Measurements from ENCODE around the gene POU6F2.
A peak's percentile ranks its signal among the peaks of the same experiment; 100 is the strongest.
"Not testable (repeated sequence)": the region's sequence is repeated elsewhere in the genome, so short reads cannot be mapped to it uniquely, and the experiment has no call there.

Gene POU6F2

DNA sequence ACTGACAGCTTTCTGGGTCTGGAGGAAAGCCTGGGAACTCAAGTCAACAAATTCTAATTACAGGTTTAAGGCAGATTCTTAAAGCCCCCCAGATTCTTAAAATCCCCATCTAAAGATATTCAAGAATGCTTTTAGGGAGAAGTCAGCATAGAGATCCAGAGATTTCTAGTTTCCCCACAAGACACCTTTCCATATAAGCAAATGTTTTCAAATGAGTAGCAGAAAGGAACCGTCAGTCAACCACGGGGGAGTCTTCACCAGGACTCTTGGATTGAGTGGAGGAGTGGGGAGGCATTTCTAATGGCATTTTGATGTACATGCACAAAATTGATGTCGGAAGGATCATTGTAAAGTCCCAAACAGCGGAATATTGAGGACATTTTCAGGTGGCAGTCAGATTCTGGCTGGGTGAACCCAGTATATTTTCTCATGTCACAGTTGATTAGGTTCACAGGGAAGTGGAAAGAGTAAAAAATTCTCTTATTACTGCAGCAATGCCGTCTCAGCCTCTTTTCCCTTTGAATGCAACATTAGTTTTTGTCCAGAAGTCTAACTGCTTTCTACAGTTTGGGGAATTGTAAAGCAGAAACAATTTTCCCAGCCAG, 396.8 kb downstream of the POU6F2 start:
- DNase-seq, result no peak

DNA sequence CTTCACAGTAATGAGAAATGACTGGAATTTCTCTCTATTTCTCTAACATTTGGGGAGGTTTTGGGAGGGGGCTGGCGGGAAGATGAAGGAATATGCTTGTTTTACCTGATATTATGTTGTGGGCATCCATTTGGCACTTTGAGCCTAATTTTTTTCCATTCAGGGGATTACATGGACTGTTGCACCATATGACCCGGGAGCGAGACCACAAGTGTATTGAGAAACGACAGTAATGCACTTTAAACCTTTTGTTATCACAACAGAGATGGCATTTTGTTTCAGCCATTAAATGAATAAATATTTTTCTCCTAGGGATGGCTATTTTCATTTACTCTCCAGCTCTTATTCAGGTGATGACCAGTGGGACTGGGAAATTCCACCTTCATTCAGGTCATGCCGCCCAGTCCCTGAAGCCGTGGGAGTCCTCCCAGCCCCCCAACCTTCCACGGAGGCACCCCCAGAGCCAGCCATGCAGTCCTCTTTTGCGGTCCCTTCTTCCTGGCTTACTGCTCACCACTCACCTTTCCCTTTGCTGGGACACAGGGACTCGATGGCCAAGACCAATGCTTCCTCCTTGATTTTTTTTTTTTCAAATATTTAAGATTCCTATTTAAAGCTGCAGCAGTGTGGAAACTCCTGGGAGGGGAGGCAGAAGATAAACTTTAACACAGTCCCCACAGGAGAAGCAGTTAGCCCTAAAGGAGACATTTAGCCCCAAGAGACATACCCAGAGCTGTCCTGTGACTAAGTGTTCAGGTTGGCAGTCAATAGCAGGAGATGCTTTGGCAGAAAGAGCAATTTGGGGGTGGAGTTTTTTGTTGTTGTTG, 397.6 kb downstream of the POU6F2 start:
- DNase-seq, result no peak

DNA sequence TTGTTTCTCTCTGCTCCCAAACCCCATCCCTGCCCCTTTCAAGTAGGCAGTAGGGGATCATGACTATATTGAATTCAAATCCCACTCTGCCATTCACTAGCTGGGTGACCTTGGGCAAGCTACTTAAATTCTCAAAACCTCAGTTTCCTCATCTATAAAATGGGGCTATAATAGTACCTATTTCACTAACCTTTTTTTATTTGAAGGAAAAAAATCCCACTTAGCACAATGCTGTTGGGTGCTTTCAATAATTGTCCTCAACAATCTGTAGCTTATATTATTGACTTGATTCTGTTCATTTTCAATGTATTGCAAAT, 398.1 kb downstream of the POU6F2 start:
- DNase-seq, result no peak

- DNase-seq, result not testable (repeated sequence)
Measured at GRCh38 chr7:39376881-39377280, 399.2 kb downstream of the POU6F2 start.

- no peak for DNase-seq
Measured at GRCh38 chr7:39379416-39379815, 401.7 kb downstream of the POU6F2 start.

DNA sequence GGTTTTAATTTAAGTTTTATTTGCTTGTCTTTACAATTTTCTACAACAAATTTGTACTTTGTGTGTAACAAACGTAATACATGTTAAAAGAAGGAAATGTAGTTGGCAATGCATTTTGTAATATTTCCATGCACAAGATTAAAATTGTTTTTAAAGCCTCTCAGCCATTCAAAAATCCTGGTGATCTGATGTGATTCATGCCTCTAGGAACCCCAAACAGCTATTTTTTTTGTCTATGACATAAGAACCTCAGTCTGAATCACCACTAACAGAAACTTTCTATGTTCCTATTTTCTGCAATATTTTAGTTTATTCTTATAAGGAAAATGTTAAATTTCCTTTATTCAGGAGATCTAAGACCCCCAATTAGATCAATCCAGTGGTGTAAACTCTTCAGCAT, 405.4 kb downstream of the POU6F2 start:
- no peak for DNase-seq

DNA sequence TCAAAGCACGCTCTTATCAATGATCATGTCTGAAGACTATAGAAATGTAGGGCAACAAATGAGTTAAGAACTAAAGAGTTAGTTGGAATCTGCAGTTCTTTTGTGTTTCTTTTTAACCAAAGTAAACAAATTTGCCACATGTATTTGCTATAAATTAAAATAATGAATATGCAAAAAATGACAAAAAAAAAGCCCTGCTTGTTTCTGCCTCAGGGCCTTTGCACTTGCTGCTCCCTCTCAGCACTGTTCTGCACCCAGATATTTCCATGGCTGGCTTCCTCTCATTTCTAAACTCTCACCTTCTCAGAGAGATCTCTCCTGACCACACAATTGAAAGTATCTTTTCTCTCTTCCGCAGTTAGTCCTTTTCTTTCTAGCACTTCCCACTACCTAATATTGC, 406.7 kb downstream of the POU6F2 start:
- DNase-seq, result no peak

DNA sequence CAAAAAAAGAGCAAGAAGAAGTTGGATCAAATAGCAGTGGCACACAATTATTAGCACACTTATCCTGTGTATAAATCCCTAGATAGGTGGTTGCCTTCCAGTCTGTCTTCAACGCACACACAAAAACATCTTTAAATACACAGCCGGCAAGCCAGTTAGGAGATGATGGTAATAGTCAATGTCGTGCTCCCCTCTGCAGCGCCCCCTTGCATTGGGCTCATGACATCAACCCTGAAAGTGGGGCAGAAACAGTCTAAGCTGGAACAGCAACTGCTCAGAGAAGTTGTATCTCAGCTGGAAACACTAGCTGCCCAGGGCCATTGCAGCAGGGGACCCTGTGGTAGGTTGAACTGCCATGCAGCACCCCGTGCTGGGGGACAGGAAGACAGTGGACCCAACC, 409.0 kb downstream of the POU6F2 start:
- no peak for DNase-seq

- DNase-seq, result no peak
Measured at GRCh38 chr7:39392151-39392550, 414.4 kb downstream of the POU6F2 start.

DNA sequence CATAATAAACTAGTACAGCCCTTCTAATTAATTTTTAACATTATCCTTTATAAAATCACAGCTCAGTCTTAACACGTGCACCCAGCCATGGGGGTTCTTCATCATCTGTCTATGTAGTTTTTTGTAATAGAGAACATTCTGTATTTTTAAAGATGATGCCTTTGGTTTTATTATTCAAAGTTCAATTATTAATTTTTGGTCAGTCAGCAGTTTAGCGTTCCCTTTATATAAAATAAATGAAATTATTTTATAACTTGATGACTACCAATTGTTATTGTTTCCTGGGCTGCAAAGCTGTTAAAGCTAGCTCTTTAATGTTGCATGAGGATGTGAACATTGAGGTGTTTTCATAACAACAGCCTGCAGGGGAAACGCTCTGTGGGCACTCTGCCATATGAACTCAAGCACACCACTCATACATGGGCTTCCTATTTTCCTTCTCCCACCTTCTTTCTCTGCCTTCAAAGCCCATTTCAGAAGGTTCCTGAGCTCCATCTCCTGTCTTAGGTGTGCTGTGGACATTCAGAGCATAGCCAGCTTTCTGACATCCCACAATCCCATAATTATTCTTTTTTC, 416.5 kb downstream of the POU6F2 start:
- DNase-seq, result no peak

- DNase-seq, result no peak
Measured at GRCh38 chr7:39399458-39399857, 421.7 kb downstream of the POU6F2 start.

DNA sequence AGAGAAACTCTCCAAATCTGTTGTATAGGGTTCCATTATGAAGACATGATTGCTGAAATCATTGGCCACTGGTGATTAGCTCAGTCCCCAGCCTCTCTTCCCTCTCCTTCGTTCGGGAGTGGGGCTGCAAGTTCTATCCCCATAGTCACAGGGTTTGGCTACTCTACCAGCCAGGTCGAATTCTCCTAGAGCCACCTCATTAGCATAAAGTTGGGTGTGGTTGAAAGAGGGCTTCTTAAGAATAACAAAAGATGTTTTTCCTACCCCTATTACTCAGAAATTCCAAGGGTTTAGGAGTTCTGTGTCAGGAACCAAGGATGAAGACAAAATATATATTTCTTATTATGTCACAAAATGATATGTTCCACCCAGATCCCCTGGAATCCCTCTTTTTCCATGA, 422.3 kb downstream of the POU6F2 start:
- no peak for DNase-seq

DNA sequence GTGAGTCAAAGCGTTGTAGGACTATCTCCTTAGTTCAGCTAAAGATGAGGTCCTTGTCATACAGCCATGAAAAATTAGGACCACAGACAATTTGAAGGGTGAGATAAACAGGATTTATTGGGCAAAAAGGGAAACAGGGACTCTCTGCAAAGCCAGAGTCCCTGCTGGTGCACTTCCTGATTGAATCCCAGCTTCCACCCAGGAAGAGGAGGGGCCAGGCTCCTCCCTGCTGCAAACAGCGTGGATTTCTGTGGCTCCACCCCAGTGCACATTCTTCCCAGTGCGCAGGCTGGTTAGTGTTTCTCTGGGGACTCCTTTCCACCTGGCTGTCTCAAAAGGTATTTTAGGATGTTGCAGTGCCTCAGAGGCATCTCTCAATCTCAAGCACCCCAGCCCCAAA, 423.1 kb downstream of the POU6F2 start:
- no peak for DNase-seq

DNA sequence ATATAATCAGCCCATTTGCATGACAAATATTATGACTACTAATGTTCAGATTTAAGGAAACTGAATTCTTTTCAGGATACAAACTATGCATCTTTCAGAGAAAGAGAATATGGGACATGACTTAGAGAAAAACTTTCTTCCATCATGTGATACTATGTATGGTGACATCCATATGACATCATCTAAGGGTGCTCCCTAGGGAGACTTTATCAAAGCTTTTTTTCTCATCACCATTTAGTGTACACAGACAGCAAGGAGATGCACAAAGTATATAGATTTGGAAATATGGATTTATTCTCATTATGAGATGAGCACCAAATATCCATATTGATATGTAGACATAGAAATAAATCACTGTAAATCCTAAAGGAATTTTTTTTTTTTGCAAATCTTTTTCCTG, 424.3 kb downstream of the POU6F2 start:
- no peak for DNase-seq

GRCh38 chr7:39404907-39405306, 427.2 kb downstream of the POU6F2 start:
- no peak for DNase-seq

DNA sequence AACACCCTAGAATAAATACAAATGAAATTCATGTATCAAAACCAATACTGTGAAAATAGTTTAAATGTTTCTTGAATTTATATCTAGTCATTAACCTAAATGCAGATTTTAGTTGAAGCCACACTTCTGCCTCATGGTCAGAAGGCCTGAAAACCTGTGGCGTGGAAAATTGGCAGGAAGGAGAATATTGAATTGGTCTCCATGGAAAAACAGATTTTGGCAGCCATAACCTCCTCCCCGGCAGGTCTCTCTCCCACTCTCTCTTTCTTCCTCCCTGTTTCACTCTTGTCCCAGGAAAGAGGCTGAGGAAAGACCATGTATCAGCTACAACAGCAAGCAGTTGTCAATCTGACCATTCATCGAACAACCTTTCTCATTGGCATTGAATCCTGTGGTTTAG, 427.9 kb downstream of the POU6F2 start:
- DNase-seq, result no peak

DNA sequence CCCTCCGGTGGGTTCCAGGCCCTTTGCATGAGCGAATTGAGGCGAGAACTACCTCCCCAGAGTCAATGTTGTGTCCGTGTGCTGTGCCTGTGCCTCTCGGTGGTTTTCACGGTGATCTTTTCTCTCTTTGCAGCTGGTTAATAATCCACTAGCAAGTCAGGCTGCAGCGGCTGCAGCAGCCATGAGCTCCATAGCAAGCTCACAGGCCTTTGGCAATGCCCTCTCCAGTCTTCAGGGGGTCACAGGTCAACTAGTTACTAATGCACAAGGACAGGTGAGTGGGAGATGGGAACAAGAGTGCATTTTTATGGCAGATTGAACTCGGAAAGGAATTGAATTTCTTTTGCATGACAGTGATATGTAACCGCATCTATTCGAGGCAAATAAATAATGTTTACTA, 428.8 kb downstream of the POU6F2 start:
- DNase-seq, result no peak

GRCh38 chr7:39407137-39407536, 429.4 kb downstream of the POU6F2 start:
- DNase-seq, result no peak

GRCh38 chr7:39407723-39408122, 430.0 kb downstream of the POU6F2 start:
- no peak for DNase-seq

DNA sequence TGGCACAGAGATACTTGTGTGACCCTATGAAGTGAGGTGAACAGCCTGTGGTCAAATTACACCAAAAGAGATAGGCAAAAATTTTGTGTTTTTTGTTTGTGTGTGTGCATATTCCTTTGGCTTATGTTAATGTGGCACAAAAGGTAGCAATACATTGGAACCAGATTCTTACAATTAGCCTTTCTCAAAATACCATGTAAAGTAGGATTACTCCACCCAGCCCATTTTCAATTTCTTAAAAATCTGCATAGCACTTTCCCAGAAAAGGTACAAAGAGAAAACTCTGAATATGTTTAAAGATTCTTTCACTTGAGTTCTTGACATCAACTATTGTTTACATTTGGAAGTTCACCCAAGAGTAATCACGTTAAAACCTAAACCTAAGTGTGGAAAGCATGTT, 431.2 kb downstream of the POU6F2 start:
- DNase-seq, result no peak

- no peak for DNase-seq
Measured at GRCh38 chr7:39410582-39410981, 432.9 kb downstream of the POU6F2 start.

DNA sequence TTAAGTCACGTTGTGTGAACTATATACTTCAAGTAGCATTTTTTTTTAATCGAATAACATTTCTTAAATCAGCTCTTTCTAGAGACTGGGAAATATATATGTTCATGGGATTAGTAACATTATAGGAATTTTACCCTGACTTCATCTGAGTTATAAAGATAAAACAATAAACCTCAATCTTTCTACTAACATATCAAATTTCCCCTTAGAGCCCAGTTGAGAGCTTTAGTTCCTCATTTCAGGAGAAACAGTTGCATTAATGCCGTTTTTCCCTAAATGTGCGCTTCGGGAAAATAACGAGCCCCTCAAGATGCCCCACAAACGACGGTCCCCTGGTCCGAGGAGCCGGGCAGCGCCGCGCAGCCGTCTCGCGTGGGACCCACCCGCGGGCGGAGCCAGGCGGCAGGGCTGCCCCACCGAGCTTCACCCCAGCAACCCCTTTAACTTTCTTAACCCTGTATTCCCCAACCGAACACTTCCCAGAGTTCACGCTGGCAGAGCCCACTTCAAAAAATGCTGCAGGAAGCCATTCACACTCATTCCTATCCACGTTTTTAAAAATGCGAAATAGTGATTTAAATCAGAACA, 436.0 kb downstream of the POU6F2 start:
- no peak for DNase-seq

DNA sequence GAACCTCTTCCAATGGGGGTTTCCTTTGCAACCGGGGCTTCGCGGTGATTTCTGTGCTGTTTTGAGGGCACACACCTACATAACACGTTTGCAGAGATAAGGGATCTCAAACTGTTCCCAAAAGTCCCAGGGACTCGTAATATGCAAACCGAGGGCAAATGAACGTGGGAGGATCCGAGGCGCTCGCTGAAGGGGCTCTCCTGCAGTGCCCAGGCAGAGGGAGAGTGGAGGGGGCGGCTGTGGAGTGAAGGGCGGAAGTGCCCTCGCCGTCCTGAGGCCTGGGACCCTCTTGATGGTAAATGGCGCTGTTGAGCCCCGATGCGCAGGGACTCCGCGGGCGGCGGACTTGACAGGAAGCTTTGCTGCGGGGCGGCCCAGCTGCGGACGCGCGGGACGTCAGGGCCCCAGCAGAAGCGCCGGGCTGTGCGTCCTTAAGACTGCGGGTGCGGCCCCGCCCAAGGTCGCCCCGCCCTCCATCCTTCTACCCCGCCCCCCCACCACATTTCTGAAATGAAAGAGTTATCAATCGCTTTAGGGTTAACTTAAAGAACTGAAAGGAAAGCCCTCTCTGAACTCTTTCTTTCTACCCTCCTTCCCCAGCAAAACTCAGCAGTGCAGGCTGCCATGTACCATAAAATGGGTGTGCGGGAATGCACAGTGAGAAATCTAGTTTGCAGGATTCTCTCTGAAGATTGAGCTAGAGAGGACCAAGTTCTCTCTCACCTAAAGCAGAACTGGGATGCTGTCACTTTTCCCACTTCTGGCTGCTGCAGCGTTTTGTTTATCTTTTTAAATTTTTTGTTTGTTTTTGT, 436.7 kb downstream of the POU6F2 start:
- peak in 1 of 4 experiments; percentile 2 for DNase-seq
